ENCODE results near the gene KRT81.

KRT81 gene

GRCh38 chr12:52267266-52267665 lies 24.1 kb downstream of the KRT81 start:
- H3K4me3 ChIP-seq (ENCODE audit: low read length), result no peak overlapping the region
- H3K27ac ChIP-seq (ENCODE audit: low read depth, low read length), result no peak overlapping the region
- H3K9me3 ChIP-seq (ENCODE audit: control insufficient read depth, insufficient read depth, low read length), result no peaks in the 10 kb centered on the region
- no peaks in the 10 kb centered on the region for H3F3A ChIP-seq (ENCODE audit: control insufficient read depth, insufficient read depth)
- H3K4me1 ChIP-seq (ENCODE audit: control insufficient read depth, low read length), result no peaks in the 10 kb centered on the region
- H3K4me2 ChIP-seq (ENCODE audit: low read length), result no peak overlapping the region
- no peaks in the 10 kb centered on the region for H3K9me2 ChIP-seq (replicated peaks; ENCODE audit: control insufficient read depth, low read length)
- TF ChIP-seq EZH2phosphoT487 (IDR thresholded peaks at IDR 0.05; ENCODE audit: borderline replicate concordance, low read length) (no peak), CTCF (IDR thresholded peaks at IDR 0.05; ENCODE audit: low read depth, low read length, poor library complexity, severe bottlenecking) (no peak)
- 0 out of 2 replicates have a peak, but pooled peaks cover 4% of the 10 kb centered on the region for H3K27me3 ChIP-seq (ENCODE audit: control insufficient read depth, low read length)
- H3K79me2 ChIP-seq (ENCODE audit: control insufficient read depth, low read length), result no peaks in the 10 kb centered on the region
- H4K20me1 ChIP-seq (ENCODE audit: control insufficient read depth, insufficient read depth, low read depth, low read length), result no peaks in the 10 kb centered on the region
- H3K36me3 ChIP-seq (ENCODE audit: control insufficient read depth, low read length), result no peaks in the 10 kb centered on the region

- TF ChIP-seq CTCF (IDR thresholded peaks at IDR 0.05; ENCODE audit: low read depth, low read length, poor library complexity, severe bottlenecking), result no peak
- no peak for TF ChIP-seq EZH2phosphoT487 (IDR thresholded peaks at IDR 0.05; ENCODE audit: borderline replicate concordance, low read length)
- no peak overlapping the region for H3K4me2 ChIP-seq (ENCODE audit: low read length)
- no peaks in the 10 kb centered on the region for H4K20me1 ChIP-seq (ENCODE audit: control insufficient read depth, insufficient read depth, low read depth, low read length)
- no peak overlapping the region for H3K4me3 ChIP-seq (ENCODE audit: low read length)
- H3F3A ChIP-seq (ENCODE audit: control insufficient read depth, insufficient read depth), result no peaks in the 10 kb centered on the region
- no peaks in the 10 kb centered on the region for H3K36me3 ChIP-seq (ENCODE audit: control insufficient read depth, low read length)
- H3K27me3 ChIP-seq (ENCODE audit: control insufficient read depth, low read length), result peaks cover 4% of the 10 kb centered on the region; the same call in 1 of the 2 replicates
- H3K27ac ChIP-seq (ENCODE audit: low read depth, low read length), result no peak overlapping the region
- no peaks in the 10 kb centered on the region for H3K9me2 ChIP-seq (replicated peaks; ENCODE audit: control insufficient read depth, low read length)
- H3K79me2 ChIP-seq (ENCODE audit: control insufficient read depth, low read length), result no peaks in the 10 kb centered on the region
- no peaks in the 10 kb centered on the region for H3K9me3 ChIP-seq (ENCODE audit: control insufficient read depth, insufficient read depth, low read length)
- H3K4me1 ChIP-seq (ENCODE audit: control insufficient read depth, low read length), result no peaks in the 10 kb centered on the region
These were observed 24.8 kb downstream of the KRT81 start for GRCh38 chr12:52266514-52266913.

DNA sequence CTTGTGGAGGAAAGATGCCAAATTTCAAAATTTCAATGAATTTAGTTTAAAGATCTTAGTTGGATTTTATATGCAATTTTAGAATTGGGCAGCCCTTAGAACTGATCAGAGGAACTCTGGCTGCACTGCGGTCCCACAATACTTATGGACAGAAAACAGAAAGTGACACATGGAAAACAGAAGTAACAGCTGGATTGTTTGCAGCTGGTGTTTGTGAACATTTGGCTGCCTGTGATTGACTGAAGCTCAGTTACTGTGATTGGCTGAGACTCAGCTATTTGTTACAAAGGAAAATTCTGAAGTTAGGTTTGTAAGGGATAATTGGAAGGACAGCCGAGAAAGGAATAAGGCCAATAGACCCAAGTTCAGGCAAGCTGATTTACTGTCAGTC lies 26.9 kb downstream of the KRT81 start:
- TF ChIP-seq EZH2phosphoT487 (IDR thresholded peaks at IDR 0.05; ENCODE audit: borderline replicate concordance, low read length) (no peak), CTCF (IDR thresholded peaks at IDR 0.05; ENCODE audit: low read depth, low read length, poor library complexity, severe bottlenecking) (no peak)
- no peak overlapping the region for H3K4me2 ChIP-seq (ENCODE audit: low read length)

More for the DNA sequence above, 26.9 kb downstream of the KRT81 start:
- peaks cover 7% of the 10 kb centered on the region for H3K27me3 ChIP-seq (ENCODE audit: control insufficient read depth, low read length)
- no peak overlapping the region for H3K4me3 ChIP-seq (ENCODE audit: low read length)
- H3K9me3 ChIP-seq (ENCODE audit: control insufficient read depth, insufficient read depth, low read length), result no peaks in the 10 kb centered on the region
- H3K79me2 ChIP-seq (ENCODE audit: control insufficient read depth, low read length), result no peaks in the 10 kb centered on the region
- no peaks in the 10 kb centered on the region for H3F3A ChIP-seq (ENCODE audit: control insufficient read depth, insufficient read depth)
- H4K20me1 ChIP-seq (ENCODE audit: control insufficient read depth, insufficient read depth, low read depth, low read length), result no peaks in the 10 kb centered on the region
- no peaks in the 10 kb centered on the region for H3K4me1 ChIP-seq (ENCODE audit: control insufficient read depth, low read length)
- no peak overlapping the region for H3K27ac ChIP-seq (ENCODE audit: low read depth, low read length)
- no peaks in the 10 kb centered on the region for H3K36me3 ChIP-seq (ENCODE audit: control insufficient read depth, low read length)
- no peaks in the 10 kb centered on the region for H3K9me2 ChIP-seq (replicated peaks; ENCODE audit: control insufficient read depth, low read length)

Measured in DOHH2 (cell line).